Activated T-cell treated with anti-CD3 and anti-CD28 coated beads, Interleukin-2, amount 50 U/mL, for 24 hours (primary cell): ENCODE measurements around the gene TNFRSF4.

Source experiments
- DNase-seq: peaks from one replicate; pipeline ENCODE4 v3.0.0-alpha.2; 2020
- H3K27ac Mint-ChIP-seq: 2 replicates; pipeline ENCODE4 v1.8.0; 2020; ENCODE audit warnings: mild to moderate bottlenecking, mixed read lengths
- H3K27me3 Mint-ChIP-seq: 2 replicates; pipeline ENCODE4 v1.8.0; 2020; ENCODE audit warnings: mixed read lengths
- H3K36me3 Mint-ChIP-seq: 2 replicates; pipeline ENCODE4 v1.8.0; 2020; ENCODE audit warnings: low read depth, mixed read lengths
- H3K4me1 Mint-ChIP-seq: 2 replicates; pipeline ENCODE4 v1.8.0; 2020; ENCODE audit warnings: low read depth, mixed read lengths
- H3K4me3 Mint-ChIP-seq: 2 replicates; pipeline ENCODE4 v1.8.0; 2020; ENCODE audit warnings: mild to moderate bottlenecking, moderate library complexity, mixed read lengths
- H3K9me3 Mint-ChIP-seq: 2 replicates; pipeline ENCODE4 v1.8.0; 2020; ENCODE audit warnings: mixed read lengths

Gene TNFRSF4

DNA sequence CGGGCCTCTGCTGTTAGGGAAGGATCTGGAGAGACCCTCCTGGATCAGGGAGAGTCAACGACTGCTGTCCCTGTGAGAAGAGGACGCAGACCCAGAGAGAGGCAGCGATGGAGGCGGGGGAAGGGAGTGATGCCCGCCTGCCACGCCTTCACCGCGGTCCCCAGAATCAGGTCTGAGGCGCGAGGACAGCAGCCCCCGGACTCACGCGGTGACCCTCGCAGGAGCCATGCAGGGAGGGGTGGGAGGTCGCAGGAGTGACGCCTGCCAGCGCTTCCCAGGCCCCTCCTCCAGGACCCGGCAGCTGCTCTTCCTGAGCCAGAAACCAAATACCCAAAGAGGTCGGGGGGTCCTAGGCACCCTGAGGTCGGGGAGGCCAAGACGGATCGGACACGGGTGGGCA, 6.2 kb upstream of the TNFRSF4 start:
- peaks cover 46% of the 10 kb centered on the region for H3K4me1 Mint-ChIP-seq
- DNase-seq, result no peak
- H3K36me3 Mint-ChIP-seq, result peaks cover 73% of the 10 kb centered on the region
- no peaks in the 10 kb centered on the region for H3K27me3 Mint-ChIP-seq
- no peaks in the 10 kb centered on the region for H3K9me3 Mint-ChIP-seq
- peak overlapping the region; percentile 89 for H3K27ac Mint-ChIP-seq
- no peak overlapping the region for H3K4me3 Mint-ChIP-seq

DNA sequence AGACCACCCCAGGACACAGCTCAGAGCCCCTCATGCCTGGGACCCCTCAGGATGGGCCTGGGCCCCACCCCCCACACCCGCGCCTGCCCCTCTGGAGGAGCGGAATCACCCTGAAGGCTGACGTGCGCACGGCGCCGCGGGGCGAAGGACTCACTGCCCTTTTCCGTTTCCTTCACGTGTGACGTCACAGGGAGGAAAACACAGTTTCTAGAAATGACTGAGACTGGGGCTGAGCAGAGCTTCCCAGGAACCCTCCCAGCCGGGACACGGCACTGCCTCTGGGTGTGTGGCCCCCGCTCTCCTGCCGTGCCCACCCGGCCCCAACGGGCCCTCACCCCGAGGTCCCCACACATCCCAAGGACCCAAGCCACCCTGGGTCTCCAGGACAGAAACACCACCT, 5.4 kb upstream of the TNFRSF4 start:
- H3K4me1 Mint-ChIP-seq, result peaks cover 53% of the 10 kb centered on the region
- peaks cover 72% of the 10 kb centered on the region for H3K36me3 Mint-ChIP-seq
- H3K27ac Mint-ChIP-seq, result peak overlapping the region; percentile 89
- no peaks in the 10 kb centered on the region for H3K27me3 Mint-ChIP-seq
- no peaks in the 10 kb centered on the region for H3K9me3 Mint-ChIP-seq
- peak; percentile 65 for DNase-seq
- H3K4me3 Mint-ChIP-seq, result peak overlapping the region; percentile 57

DNA sequence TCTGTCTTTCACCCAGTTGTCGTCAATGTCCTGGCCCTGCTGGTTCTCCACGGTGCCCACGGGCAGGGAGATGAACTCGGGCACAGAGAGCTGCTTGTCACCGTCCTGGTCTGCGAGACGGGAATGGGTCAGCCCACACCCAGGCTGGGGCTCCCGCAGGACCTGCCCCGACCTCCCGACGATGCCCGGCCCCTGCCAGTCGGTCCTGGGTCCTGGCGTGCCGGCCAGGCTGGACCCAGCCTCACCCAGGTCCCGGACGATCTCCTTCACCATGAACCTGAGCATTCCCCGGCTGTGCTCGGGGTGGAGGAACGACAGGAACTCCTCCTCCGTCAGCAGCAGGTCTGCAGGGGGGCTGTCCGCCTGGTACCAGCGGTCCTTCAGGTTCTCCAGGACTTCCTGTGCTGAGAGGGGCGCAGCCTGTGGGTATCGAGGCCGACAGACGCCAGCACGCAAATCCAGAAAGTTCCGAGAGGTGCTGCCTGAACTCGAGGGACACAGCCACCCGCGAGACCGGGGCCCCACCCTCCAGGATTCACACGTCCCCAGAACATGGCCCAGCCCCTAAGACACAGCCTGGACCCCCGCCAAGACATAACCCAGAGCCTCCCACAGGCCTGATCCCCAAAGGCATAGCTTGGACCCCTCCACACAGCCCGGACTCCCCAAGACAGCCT, 4.7 kb upstream of the TNFRSF4 start:
- no peak for DNase-seq
- H3K4me3 Mint-ChIP-seq, result peak overlapping the region; percentile 64
- no peaks in the 10 kb centered on the region for H3K9me3 Mint-ChIP-seq
- no peaks in the 10 kb centered on the region for H3K27me3 Mint-ChIP-seq
- H3K4me1 Mint-ChIP-seq, result peaks cover 56% of the 10 kb centered on the region
- peak overlapping the region; percentile 89 for H3K27ac Mint-ChIP-seq
- peaks cover 66% of the 10 kb centered on the region for H3K36me3 Mint-ChIP-seq

DNA sequence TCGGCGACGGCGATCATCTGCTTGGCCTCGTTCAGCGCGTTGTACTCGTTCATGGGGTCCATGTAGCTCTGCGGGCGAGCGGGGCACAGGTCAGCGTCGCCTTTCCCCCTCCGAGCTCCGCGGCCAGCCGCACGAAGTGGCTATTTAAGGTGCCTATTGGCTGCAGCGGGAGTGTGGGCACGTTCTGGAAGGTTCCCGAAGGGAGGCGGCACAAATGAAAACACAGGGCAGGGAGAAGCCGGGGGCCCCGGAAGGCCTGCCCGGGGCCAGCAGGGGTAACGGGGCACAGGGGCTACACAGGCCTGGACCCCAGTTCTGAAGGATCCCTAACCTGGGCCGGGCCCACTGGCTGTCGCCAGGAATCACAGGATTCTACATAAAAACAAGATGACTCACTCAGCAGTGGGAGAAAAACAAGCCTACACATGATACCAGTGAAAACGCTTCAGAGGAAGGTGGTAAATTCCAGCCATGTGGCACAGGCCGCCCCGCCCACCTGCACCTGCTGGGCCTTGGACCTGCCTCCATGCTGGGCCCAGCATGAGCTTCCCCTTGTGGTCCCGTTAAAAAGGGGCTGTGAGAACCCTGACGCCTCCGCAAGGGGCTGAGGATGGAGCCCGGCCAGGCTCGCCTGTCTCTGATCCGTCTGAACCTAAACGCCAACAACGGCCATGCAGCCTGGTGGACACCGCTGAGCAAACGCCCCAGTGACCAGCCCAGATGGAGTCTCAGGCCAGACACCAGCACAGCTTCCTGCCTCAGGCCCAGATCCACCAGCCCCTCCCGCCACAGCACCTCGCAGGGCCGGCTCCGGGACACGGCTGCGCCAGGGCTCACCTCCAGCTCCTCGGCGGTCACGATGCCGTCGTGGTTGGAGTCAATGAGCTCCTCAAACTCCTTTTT, 3.9 kb upstream of the TNFRSF4 start:
- peak overlapping the region; percentile 64 for H3K4me3 Mint-ChIP-seq
- peaks cover 55% of the 10 kb centered on the region for H3K4me1 Mint-ChIP-seq
- no peaks in the 10 kb centered on the region for H3K27me3 Mint-ChIP-seq
- peak; percentile 68 for DNase-seq
- no peaks in the 10 kb centered on the region for H3K9me3 Mint-ChIP-seq
- peaks cover 61% of the 10 kb centered on the region for H3K36me3 Mint-ChIP-seq
- peak overlapping the region; percentile 87 for H3K27ac Mint-ChIP-seq

DNA sequence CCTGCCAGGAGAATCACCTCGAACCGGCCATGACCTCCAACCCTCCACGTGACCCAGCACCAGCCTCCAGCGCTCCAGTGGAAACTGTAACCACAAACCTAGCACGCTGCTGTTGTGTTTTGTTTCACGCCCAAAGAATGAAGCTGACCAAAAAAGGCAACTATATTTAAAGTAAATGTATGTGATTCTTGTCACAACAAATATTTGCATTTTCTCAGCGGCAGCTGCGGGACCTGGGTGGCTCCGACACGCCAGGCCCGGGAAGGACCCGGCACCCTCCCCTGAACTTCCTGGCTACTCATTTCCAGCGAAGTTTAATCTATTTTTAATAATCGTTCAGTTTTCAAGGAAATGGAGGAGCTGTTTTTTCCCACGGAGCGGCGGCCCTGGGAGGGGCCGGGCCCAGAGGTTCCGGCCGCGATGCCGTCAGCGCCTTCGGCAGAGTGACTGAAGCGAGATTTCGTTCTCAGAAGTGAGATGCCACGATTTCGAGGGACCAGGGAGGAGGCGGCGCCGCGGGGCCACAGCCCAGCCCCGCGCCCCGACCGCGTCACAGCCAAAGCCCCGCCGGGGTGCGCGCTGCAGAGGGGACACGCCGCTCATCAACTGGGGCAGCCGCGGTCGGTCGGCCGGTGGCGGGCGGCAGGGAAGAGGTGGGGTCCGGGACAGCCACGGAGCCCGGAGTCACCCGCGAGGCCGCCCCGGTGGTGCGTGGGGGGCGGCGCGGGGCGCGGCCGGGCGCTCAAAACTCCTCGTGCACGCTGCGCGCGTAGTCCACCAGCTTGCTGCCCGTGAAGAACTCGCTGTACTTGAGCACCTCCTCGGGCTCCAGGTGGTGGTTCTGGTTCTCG, 3.0 kb upstream of the TNFRSF4 start:
- H3K4me1 Mint-ChIP-seq, result peaks cover 53% of the 10 kb centered on the region
- H3K36me3 Mint-ChIP-seq, result peaks cover 59% of the 10 kb centered on the region
- no peaks in the 10 kb centered on the region for H3K9me3 Mint-ChIP-seq
- no peaks in the 10 kb centered on the region for H3K27me3 Mint-ChIP-seq
- DNase-seq, result peak; percentile 67
- peak overlapping the region; percentile 85 for H3K4me3 Mint-ChIP-seq
- peak overlapping the region; percentile 98 for H3K27ac Mint-ChIP-seq

DNA sequence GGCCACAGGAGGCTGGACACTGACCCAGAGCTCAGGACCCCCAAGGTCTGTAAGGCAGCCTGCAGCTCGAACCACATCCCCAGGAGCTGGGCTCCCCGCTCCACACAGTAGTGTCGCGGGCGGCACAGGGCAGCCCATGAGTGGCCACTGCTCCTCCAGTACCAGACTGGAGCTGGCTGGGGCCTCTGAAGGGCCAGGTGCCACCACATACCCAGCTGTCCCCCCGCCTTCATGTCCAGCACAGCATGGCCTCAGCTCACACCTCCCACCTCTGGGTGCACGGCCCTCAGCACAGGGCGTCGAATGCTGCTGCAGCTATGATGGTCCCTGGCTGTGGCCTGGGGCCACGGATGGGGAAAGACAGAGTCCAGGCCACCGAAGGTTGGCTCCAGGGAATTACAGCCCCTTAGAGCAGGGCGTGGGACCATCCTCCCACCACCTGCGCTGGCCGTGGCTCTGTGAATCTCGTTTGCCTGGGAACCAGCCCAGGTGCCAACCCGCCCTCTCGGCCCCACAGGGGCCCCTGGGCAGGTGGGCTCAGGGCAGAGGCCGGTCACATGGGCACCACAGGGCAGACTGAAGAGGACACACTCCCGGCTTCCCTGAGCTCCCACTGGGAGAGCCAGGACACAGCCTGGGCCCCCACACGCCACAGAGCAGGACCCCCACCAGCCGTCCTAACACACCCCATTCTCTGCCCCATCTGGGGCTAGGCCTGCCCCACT, 2.1 kb upstream of the TNFRSF4 start:
- peaks cover 60% of the 10 kb centered on the region for H3K36me3 Mint-ChIP-seq
- H3K4me1 Mint-ChIP-seq, result peaks cover 54% of the 10 kb centered on the region
- no peaks in the 10 kb centered on the region for H3K27me3 Mint-ChIP-seq
- H3K4me3 Mint-ChIP-seq, result peak overlapping the region; percentile 85
- peak overlapping the region; percentile 98 for H3K27ac Mint-ChIP-seq
- no peaks in the 10 kb centered on the region for H3K9me3 Mint-ChIP-seq
- peak; percentile 41 for DNase-seq

DNA sequence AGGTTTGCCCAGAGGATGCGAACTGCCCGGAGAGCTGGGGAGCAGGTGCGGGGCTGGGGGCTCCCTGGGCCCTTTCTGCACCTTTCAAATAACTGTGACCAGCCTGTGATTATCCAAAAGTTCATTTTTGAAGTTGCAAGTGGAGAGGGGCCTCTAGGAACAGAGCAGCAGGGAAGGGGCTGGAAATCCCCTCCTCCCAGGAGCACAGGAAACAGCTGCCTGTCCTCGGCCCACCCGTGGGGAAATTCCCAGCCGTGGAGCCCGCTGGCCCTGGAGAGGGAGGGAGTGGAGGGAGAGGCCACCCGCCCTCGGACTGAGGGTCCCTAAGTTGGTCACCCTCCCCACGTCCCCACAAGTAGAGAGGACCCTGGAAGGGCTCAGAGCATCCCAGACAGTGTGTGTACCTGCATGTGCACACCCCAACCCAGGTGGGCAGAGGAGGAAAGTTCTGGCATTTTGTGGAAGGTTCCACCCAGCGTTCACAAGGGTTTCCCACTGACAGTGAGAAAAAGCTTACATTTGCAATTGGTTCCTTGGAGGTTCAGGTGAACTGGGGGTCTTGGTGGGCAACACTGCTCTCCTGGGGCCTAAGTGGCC, 1.2 kb upstream of the TNFRSF4 start:
- Mint-ChIP-seq H3K4me1 (peaks cover 53% of the 10 kb centered on the region), H3K27ac (peak overlapping the region; percentile 98), H3K9me3 (no peaks in the 10 kb centered on the region), H3K27me3 (no peaks in the 10 kb centered on the region), H3K36me3 (peaks cover 60% of the 10 kb centered on the region), H3K4me3 (peak overlapping the region; percentile 85)
- DNase-seq, result peak; percentile 55

DNA sequence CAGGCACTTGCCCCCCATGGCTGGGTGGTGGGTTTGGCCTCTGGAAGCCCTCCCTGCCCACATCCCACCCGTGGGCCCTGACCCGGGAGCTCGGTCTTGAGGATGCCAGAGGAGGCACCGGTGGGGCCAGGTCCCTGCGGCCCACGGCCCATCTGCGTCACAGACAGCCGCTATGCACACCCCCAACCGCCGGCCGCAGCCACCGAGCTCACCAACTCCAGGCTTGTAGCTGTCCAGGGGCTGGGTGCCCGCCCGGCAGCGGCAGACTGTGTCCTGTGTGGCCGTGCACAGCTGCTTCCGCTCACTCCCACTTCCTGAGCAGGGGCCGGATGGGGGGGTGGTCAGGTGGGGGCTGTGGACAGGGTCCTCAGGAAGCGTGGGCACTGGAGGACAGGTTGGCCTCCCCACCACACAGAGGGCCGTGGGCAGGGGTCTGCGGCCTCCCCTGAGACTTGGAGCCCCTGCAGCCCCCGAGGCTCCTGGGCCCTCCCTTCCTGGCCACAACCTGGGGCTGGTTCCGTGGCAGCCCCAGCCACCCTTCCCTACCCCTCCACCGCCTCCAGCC, 1.1 kb downstream of the TNFRSF4 start:
- DNase-seq, result peak; percentile 71
- H3K27ac Mint-ChIP-seq, result peak overlapping the region; percentile 87
- no peaks in the 10 kb centered on the region for H3K27me3 Mint-ChIP-seq
- peak overlapping the region; percentile 85 for H3K4me3 Mint-ChIP-seq
- peaks cover 60% of the 10 kb centered on the region for H3K4me1 Mint-ChIP-seq
- H3K9me3 Mint-ChIP-seq, result no peaks in the 10 kb centered on the region
- peaks cover 62% of the 10 kb centered on the region for H3K36me3 Mint-ChIP-seq

DNA sequence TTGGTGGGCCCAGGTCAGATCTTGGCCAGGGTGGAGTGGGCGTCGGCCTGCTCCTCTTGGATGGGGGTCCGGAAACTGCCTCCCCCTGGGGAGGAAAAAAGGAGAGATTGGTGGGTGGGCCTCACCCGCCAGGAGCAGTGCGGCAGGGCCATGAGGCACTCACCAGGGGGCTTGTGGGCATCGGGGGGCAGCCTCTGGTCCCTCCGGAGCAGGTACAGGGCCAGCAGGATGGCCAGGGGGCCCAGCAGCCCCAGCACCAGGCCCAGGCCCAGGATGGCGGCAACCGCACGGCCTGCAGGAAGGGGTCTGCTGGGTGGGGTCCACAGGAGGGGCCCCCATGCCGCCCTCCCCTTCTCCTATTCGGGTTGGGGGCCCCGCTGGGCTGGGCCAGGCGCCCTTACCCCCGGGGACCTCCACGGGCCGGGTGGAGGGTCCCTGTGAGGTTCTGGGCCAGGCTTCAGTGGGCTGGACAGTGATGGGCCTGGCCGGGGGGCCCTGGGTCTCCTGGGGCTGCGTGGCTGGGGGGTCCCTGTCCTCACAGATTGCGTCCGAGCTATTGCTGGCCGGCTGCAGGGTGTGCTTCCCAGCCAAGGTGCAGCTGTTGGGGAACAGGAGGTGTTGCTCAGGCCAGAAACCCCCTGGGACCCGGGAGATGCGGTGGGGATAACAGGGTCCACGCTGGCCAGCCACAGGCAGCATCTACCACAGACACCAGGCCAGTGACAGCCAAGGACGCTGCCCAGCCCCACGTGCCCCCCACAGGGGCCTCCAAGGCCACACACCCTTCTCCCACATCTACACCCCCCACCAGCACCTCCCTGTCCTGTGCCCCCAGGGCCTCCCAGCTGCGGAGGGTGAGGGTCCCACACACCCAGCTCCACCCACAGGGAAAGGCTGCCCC, 2.2 kb downstream of the TNFRSF4 start:
- H3K27ac Mint-ChIP-seq, result peak overlapping the region; percentile 64
- peak overlapping the region; percentile 78 for H3K4me3 Mint-ChIP-seq
- H3K9me3 Mint-ChIP-seq, result no peaks in the 10 kb centered on the region
- peaks cover 56% of the 10 kb centered on the region for H3K4me1 Mint-ChIP-seq
- H3K27me3 Mint-ChIP-seq, result no peaks in the 10 kb centered on the region
- peaks cover 53% of the 10 kb centered on the region for H3K36me3 Mint-ChIP-seq
- DNase-seq, result no peak

DNA sequence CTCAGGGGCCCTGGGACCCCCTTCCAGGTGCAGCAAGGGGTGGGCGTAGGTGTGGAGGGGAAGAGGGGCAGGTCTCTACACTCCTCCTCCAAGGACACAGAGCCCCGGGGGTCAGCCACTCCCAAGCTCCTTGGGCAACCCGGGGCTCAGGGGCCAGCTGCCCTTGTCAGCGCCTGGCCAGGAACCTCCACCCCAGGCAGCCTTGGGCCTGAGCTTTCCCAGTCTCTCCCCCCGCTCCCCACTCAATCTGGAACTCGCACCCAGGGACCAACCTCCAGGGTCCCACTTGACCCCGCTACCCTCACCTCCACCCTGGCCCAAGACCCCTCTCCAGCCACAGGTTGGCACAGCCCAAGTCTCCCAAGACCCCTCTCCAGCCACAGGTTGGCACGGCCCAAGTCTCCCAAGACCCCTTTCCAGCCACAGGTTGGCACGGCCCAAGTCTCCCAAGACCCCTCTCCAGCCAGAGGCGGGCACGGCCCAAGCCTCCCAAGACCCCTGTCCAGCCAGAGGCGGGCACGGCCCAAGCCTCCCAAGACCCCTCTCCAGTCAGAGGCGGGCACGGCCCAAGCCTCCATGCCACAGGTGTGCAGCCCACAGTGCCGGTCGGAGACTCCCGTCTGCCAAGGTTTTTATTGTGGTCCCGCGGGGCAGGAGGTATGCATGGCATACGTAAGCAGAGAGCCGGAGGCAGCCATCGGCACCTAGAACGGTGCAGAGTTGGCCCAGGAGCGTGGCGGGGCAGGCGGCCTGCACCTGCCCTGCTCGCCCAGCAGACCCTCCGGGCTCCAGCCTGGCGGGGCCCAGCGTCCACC, 3.0 kb downstream of the TNFRSF4 start:
- peak overlapping the region; percentile 44 for H3K27ac Mint-ChIP-seq
- H3K36me3 Mint-ChIP-seq, result peaks cover 45% of the 10 kb centered on the region
- no peaks in the 10 kb centered on the region for H3K27me3 Mint-ChIP-seq
- peaks cover 53% of the 10 kb centered on the region for H3K4me1 Mint-ChIP-seq
- H3K9me3 Mint-ChIP-seq, result no peaks in the 10 kb centered on the region
- no peak for DNase-seq
- H3K4me3 Mint-ChIP-seq, result peak overlapping the region; percentile 69

DNA sequence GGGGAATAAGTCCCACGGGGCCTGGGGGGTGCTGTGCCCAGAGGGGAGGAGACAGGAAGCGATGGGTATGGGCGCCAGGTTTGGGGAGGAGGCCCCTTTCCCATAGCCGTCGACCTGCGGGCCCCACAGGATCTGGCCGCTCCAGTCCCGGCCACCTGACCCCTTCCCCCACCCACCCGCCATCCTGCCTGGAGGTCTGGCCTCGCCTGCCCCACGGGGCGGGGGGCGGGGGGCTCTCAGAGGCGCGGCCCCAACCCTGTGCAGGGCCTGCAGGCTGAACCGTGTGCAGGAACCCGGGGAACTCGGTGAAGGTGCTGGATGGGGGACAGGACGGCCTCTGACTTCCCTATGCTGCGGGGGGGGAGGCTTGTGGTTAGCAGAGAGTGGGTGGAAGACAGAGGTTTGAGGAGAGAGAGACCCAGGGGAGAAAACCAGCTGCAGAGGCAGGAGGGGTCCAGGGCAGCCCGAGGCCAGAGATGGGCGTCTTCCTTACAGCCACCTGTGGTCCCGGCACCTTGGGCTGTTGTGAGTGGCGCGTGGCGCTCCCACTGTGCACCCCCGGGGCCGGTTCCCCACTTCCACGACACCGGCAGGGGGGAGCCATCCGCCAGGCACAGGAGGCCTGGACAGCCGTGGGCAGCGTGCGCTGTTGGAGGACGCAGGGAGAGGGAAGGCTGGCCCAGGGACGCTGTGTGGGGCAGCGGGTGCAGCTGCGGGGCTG, 5.1 kb downstream of the TNFRSF4 start:
- Mint-ChIP-seq H3K4me1 (peaks cover 41% of the 10 kb centered on the region), H3K36me3 (peaks cover 40% of the 10 kb centered on the region)
- peak; percentile 77 for DNase-seq

DNA sequence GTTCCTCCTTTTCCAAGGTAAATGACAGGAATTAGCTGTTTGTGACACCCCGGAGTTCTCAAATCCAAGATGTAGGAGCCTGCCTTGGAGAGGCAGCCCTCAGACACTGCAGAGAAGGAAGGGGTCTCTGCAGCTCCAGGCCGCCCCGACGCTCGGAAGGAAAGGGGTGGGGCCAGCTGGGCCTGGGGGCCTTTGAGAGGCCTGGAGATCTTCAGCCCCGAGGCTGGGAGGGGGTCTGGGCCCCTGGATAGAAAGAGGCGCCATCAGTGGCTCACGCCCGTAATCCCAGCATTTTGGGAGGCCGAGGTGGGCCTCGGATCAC, 6.4 kb downstream of the TNFRSF4 start:
- H3K27ac Mint-ChIP-seq, result peak overlapping the region; percentile 98
- H3K36me3 Mint-ChIP-seq, result peaks cover 37% of the 10 kb centered on the region
- no peak for DNase-seq
- H3K27me3 Mint-ChIP-seq, result no peaks in the 10 kb centered on the region
- no peaks in the 10 kb centered on the region for H3K9me3 Mint-ChIP-seq
- H3K4me3 Mint-ChIP-seq, result peak overlapping the region; percentile 80
- peaks cover 42% of the 10 kb centered on the region for H3K4me1 Mint-ChIP-seq

More for the DNA sequence above, 5.1 kb downstream of the TNFRSF4 start:
- Mint-ChIP-seq H3K27me3 (no peaks in the 10 kb centered on the region), H3K4me3 (peak overlapping the region; percentile 80), H3K27ac (peak overlapping the region; percentile 98), H3K9me3 (no peaks in the 10 kb centered on the region)
